NCI-H460 (cell line): ENCODE results near the gene OR2W3. TPM values are rescaled to one million over a fixed set of nuclear protein-coding genes. Genes with fewer than 3 reads are reported as not detected.
"Not testable (repeated sequence)": the region's sequence is repeated elsewhere in the genome, so short reads cannot be mapped to it uniquely, and the experiment has no call there.

Experiments used
- DNase-seq: peaks from one replicate; pipeline ENCODE4 v3.0.0-alpha.2; 2016; ENCODE audit warnings: low read depth; ENCODE audit errors: extremely low read depth
- total RNA-seq: library from RNA; depleted of rRNA; stranded (reverse); fragments of >200 nt; shearing (Covaris generic); gene quantifications from 2 replicates; pipeline ENCODE4 v1.2.3, GENCODE V29; 2014; rRNA removed

OR2W3 gene
- total RNA-seq, 1 experiment from 2014 or later = not detected

DNA sequence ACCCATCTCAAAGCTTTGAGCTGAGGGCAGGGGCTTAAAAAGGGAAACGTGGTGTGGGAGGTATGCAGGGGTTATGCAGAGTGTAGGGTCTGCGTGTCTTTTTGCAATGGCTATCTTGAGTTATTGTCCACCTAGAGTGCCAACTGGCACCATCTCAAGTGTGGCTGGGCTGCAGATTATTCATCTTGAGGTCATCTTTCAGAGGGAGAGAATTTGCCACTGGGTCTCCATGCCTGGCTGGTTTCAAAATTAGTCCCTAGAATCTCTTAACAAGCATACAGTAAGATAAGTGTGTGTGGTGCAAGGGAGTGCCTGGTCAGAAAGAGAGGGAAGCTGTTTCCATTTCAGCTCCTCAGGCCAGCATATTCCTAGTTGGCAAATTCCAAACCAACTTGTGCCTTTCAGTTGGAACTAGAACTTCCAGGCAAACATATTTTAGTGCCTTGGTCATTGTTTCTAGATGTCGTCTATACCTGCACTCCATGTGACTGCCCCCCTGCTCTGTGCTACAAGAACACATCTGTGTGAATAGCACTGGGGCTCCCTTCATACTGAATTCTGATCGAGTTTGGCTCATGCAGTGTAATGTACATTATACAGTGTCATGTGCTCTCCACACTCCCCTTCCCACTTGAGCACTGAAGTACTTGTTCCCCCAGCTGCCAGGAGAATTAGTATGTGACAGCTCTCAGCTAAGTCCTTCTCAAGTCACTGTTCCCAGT lies 19.7 kb downstream of the OR2W3 start:
- no peak for DNase-seq

DNA sequence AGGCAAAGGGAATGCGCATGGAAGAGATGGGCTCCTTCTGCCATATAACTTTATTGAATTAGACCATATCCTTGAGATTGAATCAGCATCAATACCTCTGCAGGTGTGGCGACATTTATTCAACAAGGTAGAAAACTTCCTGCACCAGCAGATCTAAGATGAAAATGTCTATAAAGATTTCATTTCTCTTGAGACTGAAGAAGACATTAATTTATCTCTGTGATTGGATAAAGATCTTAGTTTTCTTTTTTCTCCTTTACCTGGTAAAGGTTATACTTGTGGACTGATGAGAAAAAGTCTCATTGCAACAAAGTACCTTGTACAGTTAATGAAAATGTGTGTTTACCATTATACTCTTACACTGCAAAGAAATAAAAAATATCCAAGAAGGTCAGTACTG lies 24.6 kb downstream of the OR2W3 start, which contains the start of gene OR2T8:
Gene OR2T8 (plus strand): TSS at position 301 of the 400 bp plus-strand sequence. CDS start 766 bp downstream, outside the sequence.
- no peak for DNase-seq

DNA sequence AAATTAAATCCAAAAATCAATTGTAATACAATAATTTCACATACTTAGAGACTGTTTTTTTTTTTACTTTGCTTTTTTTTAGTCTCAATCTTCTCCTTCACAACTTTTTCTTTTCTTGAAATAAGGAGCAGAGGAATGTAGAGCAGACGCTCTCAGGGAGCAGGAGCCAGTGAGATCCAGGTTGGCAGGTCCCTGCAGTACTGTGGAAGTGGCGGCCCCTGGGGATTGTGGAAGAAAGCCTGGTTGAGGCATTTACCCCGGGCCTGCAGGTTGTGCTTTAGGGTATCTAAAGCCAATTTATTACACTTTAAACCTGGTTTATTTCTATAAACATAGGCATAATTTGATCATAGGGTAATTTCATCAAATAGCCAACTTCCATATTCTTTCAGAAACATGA lies 28.6 kb downstream of the OR2W3 start:
- DNase-seq = no peak

DNA sequence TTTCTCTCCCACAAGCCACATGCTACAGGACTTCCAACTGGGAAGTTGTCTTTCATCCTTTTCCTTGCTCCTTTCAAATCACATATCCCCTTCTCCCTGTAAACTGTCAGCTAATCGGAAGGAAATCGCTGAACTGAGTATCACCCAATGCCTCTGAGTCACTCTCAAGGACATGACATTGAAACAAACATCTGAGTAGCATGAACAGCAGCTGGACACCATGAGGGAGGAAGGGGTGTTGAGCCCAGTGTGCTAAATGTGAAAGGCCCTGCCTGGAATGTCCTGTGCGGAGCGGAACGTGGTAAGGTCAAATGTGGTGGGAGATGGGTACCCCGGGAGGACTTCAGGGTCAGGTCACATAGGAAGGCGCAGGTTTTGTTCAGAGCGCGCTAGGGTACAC lies 29.5 kb downstream of the OR2W3 start, which contains the start of gene OR2AJ1:
Gene OR2AJ1 (plus strand): TSS at position 22 of the 400 bp plus-strand sequence. CDS start 8,880 bp downstream, outside the sequence.
- DNase-seq = no peak

DNA sequence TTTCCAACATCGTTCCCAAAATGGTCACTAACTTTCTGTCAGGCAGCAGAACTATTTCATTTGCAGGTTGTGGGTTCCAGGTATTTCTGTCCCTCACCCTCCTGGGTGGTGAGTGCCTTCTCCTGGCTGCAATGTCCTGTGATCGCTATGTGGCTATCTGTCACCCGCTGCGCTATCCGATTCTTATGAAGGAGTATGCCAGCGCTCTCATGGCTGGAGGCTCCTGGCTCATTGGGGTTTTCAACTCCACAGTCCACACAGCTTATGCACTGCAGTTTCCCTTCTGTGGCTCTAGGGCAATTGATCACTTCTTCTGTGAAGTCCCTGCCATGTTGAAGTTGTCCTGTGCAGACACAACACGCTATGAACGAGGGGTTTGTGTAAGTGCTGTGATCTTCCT lies 38.6 kb downstream of the OR2W3 start:
- no peak for DNase-seq

DNA sequence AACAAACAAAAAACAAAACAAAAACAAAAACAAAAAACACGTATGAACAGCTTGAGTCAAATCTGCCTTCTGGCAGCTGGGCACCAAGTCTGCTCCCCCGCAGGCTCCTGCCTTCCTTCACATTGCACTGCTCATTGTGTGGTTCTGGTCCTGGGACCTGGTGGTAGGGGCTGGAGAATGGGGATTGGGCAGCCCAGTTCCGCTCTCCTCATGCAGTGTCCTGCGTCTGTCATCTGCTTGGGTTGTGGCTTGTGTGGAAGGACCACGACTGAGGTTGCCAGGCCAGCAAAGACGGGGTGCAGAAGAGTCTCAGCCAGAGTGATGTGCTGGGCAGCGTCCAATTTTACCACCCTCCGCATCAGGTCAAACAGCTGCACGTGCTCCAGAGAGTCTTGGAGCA lies 40.4 kb downstream of the OR2W3 start:
- DNase-seq = no peak

DNA sequence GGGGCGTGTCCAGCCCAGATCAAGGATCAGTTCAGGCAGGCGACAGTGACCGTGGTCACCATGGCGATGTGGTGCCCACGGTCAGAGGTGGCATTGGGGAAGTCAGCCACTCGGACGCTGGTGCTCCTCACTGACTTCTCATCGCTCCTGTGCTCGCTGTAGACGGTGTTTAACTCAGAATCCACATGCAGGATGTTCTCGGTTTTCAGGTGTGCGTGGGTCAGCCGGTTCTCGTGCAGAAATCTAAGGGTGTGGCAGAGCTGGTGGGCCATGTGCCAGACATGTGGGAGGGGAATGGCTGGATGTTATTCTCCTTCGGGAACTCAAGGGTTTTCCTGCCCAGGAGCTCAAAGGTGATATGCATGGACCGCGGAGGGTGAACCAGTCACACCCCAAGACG lies 41.0 kb downstream of the OR2W3 start:
- DNase-seq = no peak

DNA sequence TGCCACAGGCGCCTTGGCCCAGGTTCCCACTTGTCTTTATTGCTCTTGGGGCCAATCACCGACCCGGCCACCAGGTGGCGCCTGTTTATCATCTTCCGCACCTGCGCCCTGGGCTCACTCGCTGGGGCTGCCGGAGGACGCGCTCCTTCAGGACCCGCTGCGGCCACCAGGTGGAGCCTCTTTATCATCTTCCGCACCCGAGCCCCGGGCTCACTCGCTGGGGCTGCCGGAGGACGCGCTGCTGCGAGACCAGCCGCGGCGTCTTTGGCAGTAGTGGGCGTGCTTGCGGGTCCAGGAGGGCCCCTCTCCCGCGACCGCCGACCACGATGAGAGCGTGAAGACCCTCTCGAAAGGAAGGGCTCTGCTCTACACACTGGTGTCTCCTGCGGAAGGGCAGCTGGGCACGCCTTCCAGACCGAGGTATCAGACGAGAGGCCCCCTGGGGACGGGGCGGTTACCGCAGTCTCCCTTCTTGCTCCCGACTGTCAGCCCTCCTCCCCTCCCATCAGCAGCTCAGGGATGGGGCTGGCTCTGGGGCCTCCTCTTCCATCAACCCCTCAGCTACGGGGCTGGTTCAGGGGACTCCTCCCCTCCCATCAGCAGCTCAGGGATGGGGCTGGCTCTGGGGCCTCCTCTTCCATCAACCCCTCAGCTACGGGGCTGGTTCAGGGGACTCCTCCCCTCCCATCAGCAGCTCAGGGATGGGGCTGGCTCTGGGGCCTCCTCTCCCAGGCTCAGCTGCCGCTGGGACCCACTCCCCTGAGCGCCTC lies 41.8 kb downstream of the OR2W3 start:
- not testable (repeated sequence) for DNase-seq

DNA sequence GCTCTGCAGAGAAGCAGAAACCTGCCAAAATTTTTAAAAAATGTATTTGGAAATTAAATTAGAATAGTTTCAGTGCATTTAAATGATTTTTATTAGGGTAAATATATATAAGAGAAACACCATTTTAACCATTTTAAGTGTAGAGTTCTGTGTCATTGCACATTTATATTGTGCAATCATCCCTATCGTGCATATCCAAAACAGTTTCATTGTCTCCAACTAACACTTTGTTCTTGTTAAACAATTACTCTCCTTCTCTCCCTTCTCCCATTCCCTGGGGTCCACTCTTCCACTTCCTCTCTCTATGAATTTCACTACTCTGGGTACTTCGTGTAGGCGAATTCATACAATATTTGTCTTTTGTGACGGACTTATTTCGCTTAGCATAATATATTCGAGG lies 47.2 kb downstream of the OR2W3 start:
- DNase-seq = no peak

Other genes with a start within 250 kb of the OR2W3 start
- gene OR13G1, start 215.8 kb upstream of the OR2W3 start, total RNA-seq = not detected in 2 replicates
- not detected in 2 replicates for gene OR6F1, start 178.9 kb upstream of the OR2W3 start, total RNA-seq
- gene OR14K1, start 157.0 kb upstream of the OR2W3 start, total RNA-seq = not detected in 2 replicates
- gene OR14A2, start 147.4 kb upstream of the OR2W3 start, total RNA-seq = not detected in 2 replicates
- 0.02 TPM in 1 of 2 replicates, not detected in the other for gene OR1C1, start 135.0 kb upstream of the OR2W3 start, total RNA-seq
- not detected in 2 replicates for gene OR14A16, start 71.5 kb upstream of the OR2W3 start, total RNA-seq
- not detected in 2 replicates for gene OR11L1, start 53.7 kb upstream of the OR2W3 start, total RNA-seq
- gene TRIM58, start 38.4 kb upstream of the OR2W3 start, total RNA-seq = not detected in 2 replicates
- gene OR2T8, start 24.7 kb downstream of the OR2W3 start, total RNA-seq = not detected in 2 replicates
- gene OR2AJ1, start 29.3 kb downstream of the OR2W3 start, total RNA-seq = not detected in 2 replicates
- not detected in 2 replicates for gene OR2L8, start 53.3 kb downstream of the OR2W3 start, total RNA-seq
- gene OR2AK2, start 69.6 kb downstream of the OR2W3 start, total RNA-seq = not detected in 2 replicates
- not detected in 2 replicates for gene OR2L5, start 118.1 kb downstream of the OR2W3 start, total RNA-seq
- not detected in 2 replicates for gene OR2L2, start 134.5 kb downstream of the OR2W3 start, total RNA-seq
- not detected in 2 replicates for gene OR2L3, start 151.2 kb downstream of the OR2W3 start, total RNA-seq
- gene OR2L13, start 199.6 kb downstream of the OR2W3 start, total RNA-seq = not detected in 2 replicates
- not detected in 2 replicates for gene OR2M5, start 249.6 kb downstream of the OR2W3 start, total RNA-seq